Stimulated activated CD4-positive, alpha-beta T cell treated with anti-CD3 and anti-CD28 coated beads, Interleukin-1b, Interleukin-23, amount 100 ng/mL, for 48 hours (primary cell): ENCODE measurements around the gene TOR1AIP2.

ENCODE experiments used
- DNase-seq: peaks from one replicate; pipeline ENCODE4 v3.0.0-alpha.2; 2020

TOR1AIP2 gene

DNA sequence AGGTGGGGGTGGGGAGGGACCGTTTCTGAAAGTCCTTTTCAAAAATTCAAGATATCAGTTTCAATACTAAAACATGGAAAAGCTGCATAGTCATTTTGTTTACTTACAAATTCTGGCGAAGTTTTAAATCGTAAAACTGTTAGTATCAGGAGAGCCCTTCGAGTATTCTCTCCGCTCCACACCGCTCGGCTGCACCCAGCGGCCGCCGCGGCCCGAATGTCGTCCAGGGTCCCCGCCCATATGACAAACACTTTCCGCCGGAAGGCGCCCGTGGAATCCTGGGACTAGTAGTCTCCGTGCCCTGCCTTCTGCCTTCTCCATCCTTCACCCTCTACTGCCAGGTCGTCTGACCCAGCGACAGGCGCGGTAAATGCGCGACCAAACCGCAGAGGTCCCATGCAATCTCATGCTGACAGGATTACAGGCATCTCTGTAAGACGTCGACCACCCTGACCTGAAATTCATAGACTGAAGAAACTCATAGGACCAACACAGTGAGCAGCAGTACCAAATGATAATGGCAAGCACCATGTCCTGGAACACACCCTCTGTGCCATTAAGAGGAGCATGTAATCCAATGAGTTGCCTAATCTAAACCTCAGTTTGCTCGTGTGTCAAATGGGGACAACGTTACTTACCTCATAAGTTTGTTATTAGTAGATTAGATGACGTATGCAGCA, at the start of gene TOR1AIP2:
TOR1AIP2 (minus strand) TSS at position 218 of the 680 bp plus-strand sequence. CDS start 25,138 bp downstream, outside the sequence.
- peak; percentile 91 for DNase-seq

DNA sequence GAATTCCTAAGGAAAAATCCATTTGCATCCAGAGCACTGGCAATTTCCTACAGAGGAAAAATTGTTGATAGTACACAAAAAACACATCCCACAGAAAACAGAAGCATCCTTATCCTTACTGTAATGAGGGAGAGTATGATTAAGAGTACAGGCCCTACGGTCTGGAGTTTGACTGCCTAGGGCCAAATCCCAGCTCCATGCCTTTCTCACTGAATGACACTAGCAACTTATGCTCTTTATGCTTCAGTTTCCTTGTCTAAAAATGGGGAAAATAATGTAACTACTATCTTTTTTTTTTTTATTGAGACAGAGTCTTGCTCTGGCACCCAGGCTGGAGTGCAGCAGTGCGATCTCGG, 49.2 kb upstream of the TOR1AIP2 start:
- no peak for DNase-seq

- DNase-seq, result no peak
Observed at GRCh38 chr1:179925922-179926849, 48.6 kb upstream of the TOR1AIP2 start.

- no peak for DNase-seq
Observed at GRCh38 chr1:179925302-179925701, 47.7 kb upstream of the TOR1AIP2 start.

- DNase-seq, result no peak
Observed at GRCh38 chr1:179924268-179924667, 46.7 kb upstream of the TOR1AIP2 start.

- no peak for DNase-seq
Observed at GRCh38 chr1:179923029-179923428, 45.4 kb upstream of the TOR1AIP2 start.

- DNase-seq, result no peak
Observed at GRCh38 chr1:179921981-179922872, 44.6 kb upstream of the TOR1AIP2 start.

DNA sequence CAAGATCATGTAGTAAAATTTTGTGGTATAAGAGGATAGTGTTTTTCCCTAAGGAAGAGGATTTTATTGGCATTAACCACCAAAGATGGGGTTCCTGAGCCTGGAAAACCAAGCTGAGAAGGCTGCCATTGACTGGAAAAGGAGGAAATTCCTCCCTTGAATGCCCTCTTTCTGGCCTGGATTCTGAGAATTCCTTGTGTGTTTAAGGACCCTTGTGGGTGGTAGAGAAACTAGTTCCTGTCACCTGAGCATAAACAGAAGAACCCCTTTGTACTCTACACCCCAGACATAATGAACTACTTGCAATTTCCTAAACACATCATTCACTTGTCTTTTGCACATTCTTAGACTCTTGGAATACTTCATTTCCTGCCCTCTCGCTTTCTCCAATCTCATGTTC, 43.9 kb upstream of the TOR1AIP2 start:
- no peak for DNase-seq

DNA sequence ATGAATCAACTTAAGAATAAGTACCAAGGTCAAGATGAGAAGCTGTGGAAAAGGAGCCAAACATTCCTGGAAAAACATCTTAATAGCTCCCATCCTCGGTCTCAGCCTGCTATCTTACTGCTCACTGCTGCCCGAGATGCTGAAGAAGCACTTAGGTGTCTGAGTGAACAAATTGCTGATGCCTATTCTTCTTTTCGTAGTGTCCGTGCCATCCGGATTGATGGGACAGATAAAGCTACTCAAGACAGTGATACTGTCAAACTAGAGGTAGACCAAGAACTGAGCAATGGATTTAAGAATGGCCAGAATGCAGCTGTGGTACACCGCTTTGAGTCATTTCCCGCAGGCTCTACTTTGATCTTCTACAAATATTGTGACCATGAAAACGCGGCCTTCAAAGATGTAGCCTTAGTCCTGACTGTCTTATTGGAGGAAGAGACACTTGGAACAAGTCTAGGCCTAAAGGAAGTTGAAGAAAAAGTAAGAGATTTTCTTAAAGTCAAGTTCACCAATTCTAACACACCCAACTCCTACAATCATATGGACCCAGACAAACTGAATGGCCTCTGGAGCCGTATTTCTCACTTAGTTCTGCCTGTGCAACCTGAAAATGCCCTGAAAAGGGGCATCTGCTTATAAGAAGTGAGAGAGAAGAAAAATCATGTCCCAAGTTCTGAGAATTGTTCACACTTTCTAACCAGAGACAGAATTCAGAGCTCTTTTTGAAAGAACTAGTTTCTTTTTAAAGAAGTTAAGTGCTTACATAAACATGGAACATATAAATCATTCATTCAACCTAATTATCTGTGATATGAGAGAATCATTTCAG, 40.2 kb upstream of the TOR1AIP2 start:
- DNase-seq, result no peak

GRCh38 chr1:179911812-179912211, 34.2 kb upstream of the TOR1AIP2 start:
- DNase-seq, result no peak

DNA sequence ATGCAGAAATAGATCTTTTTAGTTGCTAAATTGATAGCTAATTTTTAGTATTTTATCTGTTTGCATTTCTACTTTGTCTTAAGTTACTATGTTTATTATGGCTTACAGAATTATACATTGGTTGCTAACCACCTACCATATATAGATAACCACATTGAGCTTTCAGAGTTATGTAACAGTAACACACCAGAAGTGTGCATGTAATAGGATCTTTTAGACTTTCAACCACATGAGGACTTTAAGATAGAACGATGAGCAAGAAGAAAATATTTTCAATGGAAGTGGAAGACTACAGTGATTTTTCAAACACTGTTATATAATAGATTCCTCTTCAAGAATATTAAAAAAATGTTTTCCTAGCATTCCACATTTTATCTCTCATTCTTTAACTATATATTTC, 33.3 kb upstream of the TOR1AIP2 start:
- no peak for DNase-seq

DNA sequence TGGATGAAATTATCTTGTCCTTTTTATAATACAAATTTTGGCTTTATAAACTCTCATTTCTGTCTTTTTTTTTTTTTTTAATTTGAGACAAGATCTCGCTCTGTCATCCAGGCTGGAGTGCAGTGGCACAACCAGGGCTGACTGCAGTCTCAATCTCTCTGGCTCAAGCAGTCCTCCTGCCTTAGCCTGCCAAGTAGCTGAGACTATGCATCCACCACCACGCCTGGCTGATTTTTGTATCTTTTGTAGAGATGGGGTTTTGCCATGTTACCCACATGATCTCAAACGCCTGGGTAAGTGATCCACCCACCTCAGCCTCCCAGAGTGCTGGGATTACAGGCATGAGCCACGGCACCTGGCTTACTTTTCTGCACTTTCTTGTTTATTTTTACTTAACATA, 12.0 kb upstream of the TOR1AIP2 start:
- no peak for DNase-seq

DNA sequence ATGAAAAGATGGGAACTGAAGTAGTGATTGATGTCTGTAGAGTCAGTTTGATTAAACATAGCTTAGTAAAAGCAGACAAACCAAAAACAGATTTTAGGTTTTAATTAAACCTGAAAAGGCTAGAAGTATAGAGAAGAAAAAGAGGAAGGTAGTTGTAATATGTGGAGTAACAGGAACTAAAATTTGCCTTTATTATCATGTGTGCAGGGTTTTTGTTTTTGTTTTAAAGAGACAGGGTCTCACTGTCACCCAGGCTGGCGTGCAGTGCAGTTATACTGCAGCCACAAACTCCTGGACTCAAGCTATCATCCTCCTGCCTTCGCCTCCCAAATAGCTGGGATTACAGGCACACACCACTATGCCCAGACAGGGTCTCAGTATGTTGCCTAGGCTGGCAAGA, 10.5 kb upstream of the TOR1AIP2 start:
- no peak for DNase-seq

- DNase-seq, result peak; percentile 77
Observed at GRCh38 chr1:179883745-179884138, 6.1 kb upstream of the TOR1AIP2 start.

DNA sequence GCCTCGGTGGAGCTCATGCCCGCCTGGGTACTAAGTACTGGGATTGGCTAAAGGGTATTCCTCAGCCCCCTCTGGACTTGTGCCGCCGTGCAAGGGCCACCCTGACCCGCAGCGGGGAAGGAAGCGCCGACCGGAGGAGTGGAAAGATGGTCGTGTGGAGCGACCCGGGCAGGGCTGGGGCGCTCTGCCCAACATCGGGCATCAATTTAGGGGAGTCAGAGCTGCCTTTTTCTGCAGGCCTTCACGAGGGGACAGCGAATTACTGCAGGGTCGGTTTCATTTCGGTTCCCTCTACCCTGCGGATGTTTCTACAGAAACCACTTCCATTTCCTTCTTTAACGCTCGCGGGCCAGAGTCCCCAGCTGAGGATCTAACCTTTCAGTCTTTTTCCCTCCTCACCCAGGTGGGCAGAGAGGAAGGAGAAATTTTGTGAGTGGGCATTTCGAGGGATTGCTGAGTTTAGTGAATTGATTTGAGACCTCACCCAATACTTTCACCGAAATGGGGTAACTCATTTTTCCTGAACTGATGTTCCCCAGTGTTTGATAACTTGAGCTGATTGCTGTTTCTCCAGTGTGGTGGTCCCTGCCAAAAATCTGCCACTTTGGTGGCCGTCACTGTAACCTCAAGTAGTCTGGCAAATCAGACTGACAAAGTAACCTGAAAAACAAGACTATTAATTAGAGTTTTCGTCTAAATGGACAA, 5.6 kb upstream of the TOR1AIP2 start:
- no peak for DNase-seq

- peak; percentile 98 for DNase-seq
Observed at GRCh38 chr1:179882253-179883039, 4.8 kb upstream of the TOR1AIP2 start, which contains the start of gene TOR1AIP1. Gene TOR1AIP1, plus strand, starts transcription at chr1:179882285. Its CDS starts 218 bp downstream, at chr1:179882503.

GRCh38 chr1:179881642-179882252, 4.1 kb upstream of the TOR1AIP2 start:
- no peak for DNase-seq

- no peak for DNase-seq
Observed at GRCh38 chr1:179879797-179880196, 2.2 kb upstream of the TOR1AIP2 start.

- no peak for DNase-seq
Observed at GRCh38 chr1:179876300-179876715, 1.3 kb downstream of the TOR1AIP2 start.
